GM19467 (cell line): ENCODE data around the gene SERGEF.
A peak's percentile ranks its signal among the peaks of the same experiment; 100 is the strongest.

Experiments used
- ATAC-seq: cut with Tn5 transposase; IDR thresholded peaks from one replicate; pipeline ENCODE4 v1.9.1; 2021; ENCODE audit warnings: mild to moderate bottlenecking, moderate library complexity; ENCODE audit not compliant: unreplicated experiment

SERGEF gene

DNA sequence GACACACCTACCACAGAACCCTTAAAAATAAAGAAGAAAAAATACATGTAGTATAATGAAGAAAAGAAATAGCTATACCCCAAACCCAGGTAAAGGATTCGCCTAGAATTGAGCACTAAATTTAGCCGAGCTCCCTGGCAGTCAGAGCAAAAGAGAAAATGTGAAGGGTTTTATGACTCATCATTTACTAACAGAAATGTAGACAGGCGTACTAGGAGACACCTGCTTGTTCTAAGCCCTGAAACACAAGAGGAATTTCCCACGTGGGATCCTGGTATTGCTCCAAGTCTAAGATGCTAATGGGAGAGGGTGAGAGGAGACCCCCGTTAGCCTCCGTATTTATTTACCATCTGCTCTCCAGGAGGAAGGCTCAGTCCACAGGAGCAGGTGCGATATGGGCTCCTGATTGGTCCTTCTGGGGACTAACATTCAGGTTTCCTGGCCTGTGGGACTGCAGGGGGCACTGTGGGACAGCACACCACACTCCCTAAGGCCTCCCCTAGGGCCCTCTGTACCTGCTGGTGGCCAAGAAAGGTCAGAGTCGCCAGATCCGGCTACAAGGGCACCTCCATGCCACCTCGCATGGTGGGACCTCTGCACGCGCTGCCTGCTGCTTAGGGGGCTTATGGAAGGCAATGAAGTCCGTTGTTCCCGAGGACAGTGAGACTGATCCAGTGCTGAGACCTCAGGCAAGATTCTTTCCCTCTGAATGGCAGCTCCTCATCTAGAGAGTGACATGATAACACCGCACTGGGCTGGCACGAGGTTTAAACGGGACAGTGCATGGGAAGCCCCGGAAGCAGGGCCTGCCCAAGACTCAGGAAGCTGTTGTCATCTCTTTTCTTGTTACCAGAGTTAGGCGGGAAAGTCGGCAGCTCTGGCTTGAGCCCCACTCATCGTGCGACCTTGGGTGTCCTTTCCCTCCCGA, 252.5 kb downstream of the SERGEF start:
- peak; percentile 53 for ATAC-seq

GRCh38 chr11:17755891-17756290, 257.0 kb downstream of the SERGEF start:
- no peak for ATAC-seq

DNA sequence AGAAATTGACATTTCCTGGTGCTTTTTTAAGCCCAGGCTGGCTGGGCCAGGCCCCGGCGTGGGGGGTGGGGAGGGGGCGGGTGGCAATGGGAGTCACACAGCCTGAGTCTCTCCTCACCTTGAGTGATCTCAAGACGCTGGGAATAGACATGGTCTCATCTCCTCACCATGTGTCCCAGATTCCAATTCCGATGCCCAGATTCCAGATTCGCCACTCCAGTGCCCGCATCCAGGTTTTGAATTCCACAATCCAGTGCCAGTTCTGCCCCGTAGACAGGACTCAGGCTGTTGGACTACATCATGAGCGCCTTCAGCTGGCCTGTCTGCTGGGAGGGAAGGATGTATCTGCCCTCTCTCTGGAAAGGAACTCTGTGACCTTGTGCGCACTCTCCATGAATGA, 259.2 kb downstream of the SERGEF start:
- no peak for ATAC-seq

- ATAC-seq = no peak
Observed at GRCh38 chr11:17753153-17753552, 259.7 kb downstream of the SERGEF start.

GRCh38 chr11:17752144-17752543, 260.7 kb downstream of the SERGEF start:
- ATAC-seq = no peak

DNA sequence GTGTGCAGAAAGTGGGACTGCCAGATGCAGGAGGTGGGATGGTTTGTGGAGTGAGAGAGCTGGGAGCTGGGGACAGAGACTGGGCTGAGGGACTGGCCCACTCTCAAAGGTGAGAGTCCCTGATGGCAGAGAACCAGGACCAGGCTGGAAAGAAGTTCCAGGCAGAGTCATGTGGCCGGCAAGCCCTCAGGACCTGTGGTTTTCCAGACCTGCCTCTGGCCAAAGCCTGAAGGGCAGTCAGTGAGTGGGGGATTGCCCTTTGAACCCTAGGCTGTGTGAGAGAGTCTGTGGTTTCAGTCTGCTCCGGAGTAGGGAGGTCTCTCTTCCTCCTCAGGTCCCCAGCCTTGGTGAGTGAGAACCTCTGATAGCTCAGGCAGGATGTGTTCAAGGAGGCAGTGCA, 261.3 kb downstream of the SERGEF start:
- no peak for ATAC-seq

- ATAC-seq = no peak
Observed at GRCh38 chr11:17750801-17751165, 262.1 kb downstream of the SERGEF start.

GRCh38 chr11:17750013-17750800, 262.6 kb downstream of the SERGEF start:
- no peak for ATAC-seq

GRCh38 chr11:17748761-17749721, 263.8 kb downstream of the SERGEF start:
- no peak for ATAC-seq

- ATAC-seq = no peak
Observed at GRCh38 chr11:17748044-17748443, 264.8 kb downstream of the SERGEF start.

- no peak for ATAC-seq
Observed at GRCh38 chr11:17747131-17747955, 265.5 kb downstream of the SERGEF start.

GRCh38 chr11:17746096-17746495, 266.8 kb downstream of the SERGEF start:
- no peak for ATAC-seq

DNA sequence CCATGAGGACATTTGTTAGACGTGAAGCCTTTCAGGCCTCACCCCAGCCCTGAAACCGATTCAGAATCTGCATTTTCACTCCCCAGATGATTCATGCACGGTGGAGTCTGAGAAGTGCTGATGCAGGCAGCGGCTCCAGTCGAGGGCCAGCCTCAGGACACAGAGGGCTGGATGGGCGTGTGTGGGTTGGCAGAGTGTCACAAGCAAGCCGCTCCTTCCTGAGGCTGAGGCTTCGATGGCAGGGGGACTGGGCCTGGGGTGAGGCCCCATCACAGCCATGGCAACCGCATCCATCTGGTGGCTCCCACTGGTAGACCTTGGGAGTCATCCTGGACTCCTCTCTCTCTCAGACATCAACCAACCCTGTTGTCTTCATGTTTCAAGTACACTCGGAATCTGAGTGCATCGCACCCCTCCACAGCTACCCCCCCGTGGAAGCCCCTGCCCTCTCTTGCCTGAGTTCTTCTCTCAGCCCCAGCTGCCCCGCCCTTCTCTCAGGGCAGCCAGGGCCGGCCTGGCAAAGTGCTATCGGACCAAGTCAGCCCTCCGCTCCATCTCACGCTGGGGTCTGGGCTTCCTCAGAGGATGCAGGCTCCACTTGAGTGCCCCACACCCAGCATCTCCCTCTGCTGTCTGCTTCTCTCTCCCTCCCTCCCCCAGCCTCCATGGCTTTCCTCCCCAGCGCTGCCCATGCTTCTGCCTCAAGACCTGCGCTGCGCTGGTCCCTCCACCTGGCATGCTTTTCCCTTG, 267.6 kb downstream of the SERGEF start:
- no peak for ATAC-seq

- ATAC-seq = no peak
Observed at GRCh38 chr11:17744151-17744940, 268.5 kb downstream of the SERGEF start.

GRCh38 chr11:17743808-17744119, 269.1 kb downstream of the SERGEF start:
- ATAC-seq = no peak

DNA sequence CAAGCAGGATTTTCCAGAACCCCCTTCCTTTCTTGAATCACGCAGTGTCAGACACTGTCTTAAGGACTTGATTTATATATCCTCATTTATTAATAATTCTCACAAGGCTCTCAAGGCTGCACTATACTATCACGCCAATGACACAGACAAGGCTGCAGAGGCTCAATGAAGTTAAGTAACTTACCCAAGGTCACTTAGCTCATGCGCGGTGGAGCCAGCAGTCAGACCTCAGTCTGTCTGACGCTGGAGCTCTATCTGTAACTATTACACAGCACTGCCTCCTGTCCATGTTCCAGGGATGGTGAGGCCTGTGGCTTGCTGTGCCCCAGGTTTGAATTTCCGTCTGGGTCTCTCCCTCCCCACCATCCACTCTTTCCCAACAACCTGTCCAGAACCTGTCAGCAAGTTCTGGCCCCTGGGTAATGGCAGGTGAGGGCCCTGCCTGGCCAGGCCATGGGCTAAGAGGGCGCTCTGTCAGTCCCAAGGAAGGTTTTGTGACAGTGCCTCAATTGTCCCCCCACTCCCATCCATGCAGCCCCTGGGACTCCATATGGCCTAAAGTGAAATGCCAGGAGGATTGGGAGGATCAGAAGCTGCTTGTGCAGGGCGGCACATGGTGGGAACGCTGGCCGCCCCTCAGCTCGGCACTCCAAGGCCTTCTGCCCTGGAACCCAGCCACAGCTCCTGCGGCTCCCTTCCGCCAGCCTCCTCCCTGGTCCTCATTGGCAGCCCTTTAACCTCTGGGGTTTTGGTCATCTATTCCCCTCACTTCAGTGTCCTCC, 269.6 kb downstream of the SERGEF start:
- no peak for ATAC-seq

DNA sequence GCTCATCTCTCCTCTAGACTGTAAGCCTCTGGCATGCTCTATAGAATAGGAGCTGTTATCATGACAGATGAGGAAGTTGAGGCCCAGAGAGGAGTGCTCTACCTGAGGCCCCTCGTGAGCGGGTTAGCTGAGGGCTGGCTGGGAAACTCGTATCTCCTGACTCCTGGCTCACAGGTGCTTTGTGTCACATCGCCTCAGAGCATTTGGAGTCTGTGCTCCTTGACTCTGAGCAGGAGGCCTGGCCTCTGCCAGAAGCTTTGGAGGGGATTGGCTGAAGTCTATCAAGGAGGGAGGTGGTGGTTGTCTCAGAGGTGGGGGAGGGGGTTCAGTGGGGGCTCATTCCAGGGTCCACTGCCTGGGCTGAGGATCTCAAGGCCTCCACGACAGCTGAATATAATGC, 270.8 kb downstream of the SERGEF start:
- ATAC-seq = no peak

DNA sequence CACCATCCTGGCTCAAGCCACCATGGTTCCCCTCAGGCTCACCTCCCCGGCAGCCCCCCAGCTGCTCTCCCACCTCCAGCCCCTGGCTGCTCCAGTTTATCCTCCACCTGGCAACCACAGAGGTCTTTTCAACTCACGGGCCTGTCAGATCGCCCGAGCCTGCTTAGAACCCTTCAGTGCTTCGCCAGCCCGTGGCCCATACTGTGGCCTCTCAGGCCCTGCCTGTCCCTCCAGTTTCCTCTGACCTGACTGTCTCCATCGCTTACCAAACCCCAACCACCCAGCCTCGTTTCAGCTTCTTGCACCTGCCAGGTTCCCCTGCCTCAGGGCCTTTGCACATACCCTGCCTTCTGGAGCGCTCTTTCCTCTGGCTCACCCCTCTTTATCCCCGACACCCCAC, 271.4 kb downstream of the SERGEF start:
- no peak for ATAC-seq
